ENCODE results near the gene NOSTRIN. TPM values are rescaled to one million over a fixed set of nuclear protein-coding genes. Genes with fewer than 3 reads are reported as not detected.
"Not testable (repeated sequence)": the region's sequence is repeated elsewhere in the genome, so short reads cannot be mapped to it uniquely, and the experiment has no call there.

The NOSTRIN gene
- total and polyA plus RNA-seq, 2 donors, result 2.8 to 8.1 TPM

- no peaks in the 10 kb centered on the region for H3K4me1 ChIP-seq (ENCODE audit: control insufficient read depth in 2 of 2, insufficient read depth in 2 of 2, low read length in 2 of 2)
- H3K4me3 ChIP-seq (ENCODE audit: low read length in 2 of 2), result no peak overlapping the region
- no peaks in the 10 kb centered on the region for H3K27me3 ChIP-seq (ENCODE audit: control insufficient read depth in 2 of 2, insufficient read depth in 1 of 2, low read length in 1 of 2)
- no peak overlapping the region for H3K27ac ChIP-seq (ENCODE audit: low read depth in 1 of 2, low read length in 1 of 2)
- H3K9me3 ChIP-seq (ENCODE audit: control insufficient read depth in 2 of 2, insufficient read depth in 1 of 2, low read length in 1 of 2), result no peaks in the 10 kb centered on the region
- WGBS, result 93% methylated on average over 5 of the region's 5 CpGs
- H3K36me3 ChIP-seq (ENCODE audit: control insufficient read depth in 2 of 2, insufficient read depth in 2 of 2, low read length in 1 of 2), result peaks cover 2 to 27% of the 10 kb centered on the region in 2 donors
- DNase-seq (ENCODE audit: low read depth in 6 of 9, low spot score in 9 of 9), result peak in 2 of 9 donors; percentile 7 to 20
These were observed 49.4 kb downstream of the NOSTRIN start for GRCh38 chr2:168851674-168852320.

GRCh38 chr2:168852481-168852880 is 50.0 kb downstream of the NOSTRIN start:
- Histone ChIP-seq H3K27ac (ENCODE audit: low read depth in 1 of 2, low read length in 1 of 2) (no peak overlapping the region), H3K27me3 (ENCODE audit: control insufficient read depth in 2 of 2, insufficient read depth in 1 of 2, low read length in 1 of 2) (no peaks in the 10 kb centered on the region), H3K9me3 (ENCODE audit: control insufficient read depth in 2 of 2, insufficient read depth in 1 of 2, low read length in 1 of 2) (no peaks in the 10 kb centered on the region), H3K4me3 (ENCODE audit: low read length in 2 of 2) (no peak overlapping the region), H3K4me1 (ENCODE audit: control insufficient read depth in 2 of 2, insufficient read depth in 2 of 2, low read length in 2 of 2) (no peaks in the 10 kb centered on the region), H3K36me3 (ENCODE audit: control insufficient read depth in 2 of 2, insufficient read depth in 2 of 2, low read length in 1 of 2) (peaks cover 2 to 27% of the 10 kb centered on the region in 2 donors)
- DNase-seq (ENCODE audit: low read depth in 6 of 9, low spot score in 9 of 9), result no peak
- 74% methylated on average over 3 of the region's 3 CpGs for WGBS

- Histone ChIP-seq H3K9me3 (ENCODE audit: control insufficient read depth in 2 of 2, insufficient read depth in 1 of 2, low read length in 1 of 2) (no peaks in the 10 kb centered on the region), H3K4me1 (ENCODE audit: control insufficient read depth in 2 of 2, insufficient read depth in 2 of 2, low read length in 2 of 2) (no peaks in the 10 kb centered on the region), H3K4me3 (ENCODE audit: low read length in 2 of 2) (no peak overlapping the region), H3K27me3 (ENCODE audit: control insufficient read depth in 2 of 2, insufficient read depth in 1 of 2, low read length in 1 of 2) (no peaks in the 10 kb centered on the region), H3K36me3 (ENCODE audit: control insufficient read depth in 2 of 2, insufficient read depth in 2 of 2, low read length in 1 of 2) (peaks cover 2 to 35% of the 10 kb centered on the region in 2 donors), H3K27ac (ENCODE audit: low read depth in 1 of 2, low read length in 1 of 2) (no peak overlapping the region)
- 100% methylated on average over 1 of the region's 1 CpG for WGBS
- DNase-seq (ENCODE audit: low read depth in 6 of 9, low spot score in 9 of 9), result no peak
These were observed 51.0 kb downstream of the NOSTRIN start for GRCh38 chr2:168853471-168853870.

GRCh38 chr2:168854651-168855050 is 52.2 kb downstream of the NOSTRIN start:
- H3K4me1 ChIP-seq (ENCODE audit: control insufficient read depth in 2 of 2, insufficient read depth in 2 of 2, low read length in 2 of 2), result no peaks in the 10 kb centered on the region
- H3K27me3 ChIP-seq (ENCODE audit: control insufficient read depth in 2 of 2, insufficient read depth in 1 of 2, low read length in 1 of 2), result no peaks in the 10 kb centered on the region
- H3K27ac ChIP-seq (ENCODE audit: low read depth in 1 of 2, low read length in 1 of 2), result no peak overlapping the region
- DNase-seq (ENCODE audit: low read depth in 6 of 9, low spot score in 9 of 9), result no peak
- H3K36me3 ChIP-seq (ENCODE audit: control insufficient read depth in 2 of 2, insufficient read depth in 2 of 2, low read length in 1 of 2), result peaks cover 2 to 35% of the 10 kb centered on the region in 2 donors
- WGBS, result over 99% methylated on average over 5 of the region's 5 CpGs
- no peak overlapping the region for H3K4me3 ChIP-seq (ENCODE audit: low read length in 2 of 2)
- H3K9me3 ChIP-seq (ENCODE audit: control insufficient read depth in 2 of 2, insufficient read depth in 1 of 2, low read length in 1 of 2), result no peaks in the 10 kb centered on the region

GRCh38 chr2:168855601-168856000 is 53.2 kb downstream of the NOSTRIN start:
- DNase-seq (ENCODE audit: low read depth in 6 of 9, low spot score in 9 of 9), result no peak
- Histone ChIP-seq H3K36me3 (ENCODE audit: control insufficient read depth in 2 of 2, insufficient read depth in 2 of 2, low read length in 1 of 2) (peaks cover 2 to 35% of the 10 kb centered on the region in 2 donors), H3K27ac (ENCODE audit: low read depth in 1 of 2, low read length in 1 of 2) (no peak overlapping the region), H3K9me3 (ENCODE audit: control insufficient read depth in 2 of 2, insufficient read depth in 1 of 2, low read length in 1 of 2) (no peaks in the 10 kb centered on the region), H3K4me3 (ENCODE audit: low read length in 2 of 2) (no peak overlapping the region), H3K27me3 (ENCODE audit: control insufficient read depth in 2 of 2, insufficient read depth in 1 of 2, low read length in 1 of 2) (no peaks in the 10 kb centered on the region), H3K4me1 (ENCODE audit: control insufficient read depth in 2 of 2, insufficient read depth in 2 of 2, low read length in 2 of 2) (no peaks in the 10 kb centered on the region)
- WGBS, result 96% methylated on average over 3 of the region's 3 CpGs

- WGBS, result 95% methylated on average over 2 of the region's 2 CpGs
These were observed 55.7 kb downstream of the NOSTRIN start for GRCh38 chr2:168858146-168858545.

GRCh38 chr2:168867164-168867563 is 64.7 kb downstream of the NOSTRIN start:
- WGBS, result 97% methylated on average over 1 of the region's 1 CpG
- not testable (repeated sequence) for H3K9me3 ChIP-seq (ENCODE audit: control insufficient read depth in 2 of 2, insufficient read depth in 1 of 2, low read length in 1 of 2); DNase-seq (ENCODE audit: low read depth in 6 of 9, low spot score in 9 of 9)

More at GRCh38 chr2:168858146-168858545, 55.7 kb downstream of the NOSTRIN start:
- DNase-seq (ENCODE audit: low read depth in 6 of 9, low spot score in 9 of 9), result no peak
- Histone ChIP-seq H3K9me3 (ENCODE audit: control insufficient read depth in 2 of 2, insufficient read depth in 1 of 2, low read length in 1 of 2) (no peaks in the 10 kb centered on the region), H3K27me3 (ENCODE audit: control insufficient read depth in 2 of 2, insufficient read depth in 1 of 2, low read length in 1 of 2) (no peaks in the 10 kb centered on the region), H3K4me3 (ENCODE audit: low read length in 2 of 2) (no peak overlapping the region), H3K27ac (ENCODE audit: low read depth in 1 of 2, low read length in 1 of 2) (no peak overlapping the region), H3K4me1 (ENCODE audit: control insufficient read depth in 2 of 2, insufficient read depth in 2 of 2, low read length in 2 of 2) (no peaks in the 10 kb centered on the region), H3K36me3 (ENCODE audit: control insufficient read depth in 2 of 2, insufficient read depth in 2 of 2, low read length in 1 of 2) (peaks cover 7 to 37% of the 10 kb centered on the region in 2 donors)

GRCh38 chr2:168870369-168870768 is 67.9 kb downstream of the NOSTRIN start:
- peaks cover 5 to 24% of the 10 kb centered on the region in 2 donors for H3K36me3 ChIP-seq (ENCODE audit: control insufficient read depth in 2 of 2, insufficient read depth in 2 of 2, low read length in 1 of 2)
- not testable (repeated sequence) for H3K27me3 ChIP-seq (ENCODE audit: control insufficient read depth in 2 of 2, insufficient read depth in 1 of 2, low read length in 1 of 2); H3K9me3 ChIP-seq (ENCODE audit: control insufficient read depth in 2 of 2, insufficient read depth in 1 of 2, low read length in 1 of 2); H3K4me1 ChIP-seq (ENCODE audit: control insufficient read depth in 2 of 2, insufficient read depth in 2 of 2, low read length in 2 of 2); H3K27ac ChIP-seq (ENCODE audit: low read depth in 1 of 2, low read length in 1 of 2); H3K4me3 ChIP-seq (ENCODE audit: low read length in 2 of 2); DNase-seq (ENCODE audit: low read depth in 6 of 9, low spot score in 9 of 9)
- 100% methylated on average over 1 of the region's 1 CpG for WGBS

More at GRCh38 chr2:168867164-168867563, 64.7 kb downstream of the NOSTRIN start:
- not testable (repeated sequence) for H3K27ac ChIP-seq (ENCODE audit: low read depth in 1 of 2, low read length in 1 of 2); H3K4me3 ChIP-seq (ENCODE audit: low read length in 2 of 2); H3K27me3 ChIP-seq (ENCODE audit: control insufficient read depth in 2 of 2, insufficient read depth in 1 of 2, low read length in 1 of 2); H3K4me1 ChIP-seq (ENCODE audit: control insufficient read depth in 2 of 2, insufficient read depth in 2 of 2, low read length in 2 of 2)
- peaks cover 12 to 38% of the 10 kb centered on the region in 2 donors for H3K36me3 ChIP-seq (ENCODE audit: control insufficient read depth in 2 of 2, insufficient read depth in 2 of 2, low read length in 1 of 2)

- peaks cover 5 to 24% of the 10 kb centered on the region in 2 donors for H3K36me3 ChIP-seq (ENCODE audit: control insufficient read depth in 2 of 2, insufficient read depth in 2 of 2, low read length in 1 of 2)
- not testable (repeated sequence) for H3K4me3 ChIP-seq (ENCODE audit: low read length in 2 of 2); H3K27ac ChIP-seq (ENCODE audit: low read depth in 1 of 2, low read length in 1 of 2); H3K27me3 ChIP-seq (ENCODE audit: control insufficient read depth in 2 of 2, insufficient read depth in 1 of 2, low read length in 1 of 2); H3K9me3 ChIP-seq (ENCODE audit: control insufficient read depth in 2 of 2, insufficient read depth in 1 of 2, low read length in 1 of 2); DNase-seq (ENCODE audit: low read depth in 6 of 9, low spot score in 9 of 9); H3K4me1 ChIP-seq (ENCODE audit: control insufficient read depth in 2 of 2, insufficient read depth in 2 of 2, low read length in 2 of 2)
- 97% methylated on average over 4 of the region's 4 CpGs for WGBS
These were observed 68.4 kb downstream of the NOSTRIN start for GRCh38 chr2:168870824-168871223.
